Measurements from ENCODE around the gene MAP4K4. TPM values are rescaled to one million over a fixed set of nuclear protein-coding genes. Genes with fewer than 3 reads are reported as not detected.

The MAP4K4 gene
- total RNA-seq, 2 experiments from 2014 or later: 67.2 to 181 TPM

- TF ChIP-seq, protein P1, sequence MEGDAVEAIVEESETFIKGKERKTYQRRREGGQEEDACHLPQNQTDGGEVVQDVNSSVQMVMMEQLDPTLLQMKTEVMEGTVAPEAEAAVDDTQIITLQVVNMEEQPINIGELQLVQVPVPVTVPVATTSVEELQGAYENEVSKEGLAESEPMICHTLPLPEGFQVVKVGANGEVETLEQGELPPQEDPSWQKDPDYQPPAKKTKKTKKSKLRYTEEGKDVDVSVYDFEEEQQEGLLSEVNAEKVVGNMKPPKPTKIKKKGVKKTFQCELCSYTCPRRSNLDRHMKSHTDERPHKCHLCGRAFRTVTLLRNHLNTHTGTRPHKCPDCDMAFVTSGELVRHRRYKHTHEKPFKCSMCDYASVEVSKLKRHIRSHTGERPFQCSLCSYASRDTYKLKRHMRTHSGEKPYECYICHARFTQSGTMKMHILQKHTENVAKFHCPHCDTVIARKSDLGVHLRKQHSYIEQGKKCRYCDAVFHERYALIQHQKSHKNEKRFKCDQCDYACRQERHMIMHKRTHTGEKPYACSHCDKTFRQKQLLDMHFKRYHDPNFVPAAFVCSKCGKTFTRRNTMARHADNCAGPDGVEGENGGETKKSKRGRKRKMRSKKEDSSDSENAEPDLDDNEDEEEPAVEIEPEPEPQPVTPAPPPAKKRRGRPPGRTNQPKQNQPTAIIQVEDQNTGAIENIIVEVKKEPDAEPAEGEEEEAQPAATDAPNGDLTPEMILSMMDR (conservative IDR thresholded peaks at IDR 0.05; ENCODE audit: low read length): no peak
- TF ChIP-seq EZH2phosphoT487 (IDR thresholded peaks at IDR 0.05; ENCODE audit: borderline replicate concordance, low read depth, low read length): no peak
- Histone ChIP-seq H3K4me2 (ENCODE audit: low read length) (no peak overlapping the region), H3K9me2 (ENCODE audit: insufficient read depth, low read length) (no peaks in the 10 kb centered on the region), H3K4me1 (ENCODE audit: insufficient read depth, low read length, poor library complexity, severe bottlenecking) (peaks cover 45% of the 10 kb centered on the region), H2AFZ (ENCODE audit: low read length) (no peak overlapping the region), H3K9me3 (ENCODE audit: low read length) (peaks cover 4% of the 10 kb centered on the region; the same call in 1 of the 2 replicates), H3K27ac (ENCODE audit: low read depth, low read length, poor library complexity, severe bottlenecking) (no peak overlapping the region), H4K20me1 (ENCODE audit: insufficient read depth, low read length) (peaks cover 27% of the 10 kb centered on the region), H3K4me3 (ENCODE audit: low read depth, low read length, poor library complexity, severe bottlenecking) (no peak overlapping the region), H3K36me3 (ENCODE audit: insufficient read depth, low read length) (peaks cover 15% of the 10 kb centered on the region), H3K79me2 (ENCODE audit: insufficient read depth, low read depth, low read length) (peaks cover 99% of the 10 kb centered on the region)
- no peak for DNase-seq (ENCODE audit: low spot score)
- intact Hi-C loops (cut with micrococcal nuclease; ENCODE audit: unreplicated experiment): no loop called here
- ChIA-PET CTCF (ENCODE audit: unreplicated experiment) (no interaction called here), POLR2A (interaction anchor here (1.3 to 1.6 kb wide), 3 partner anchors 11 to 33 kb away, joined by 4 to 5 read pairs (median 4); partner anchors contain the start of gene MAP4K4)
- BruUV-seq (replicated peaks): no TSS peak
Observed at GRCh38 chr2:101729521-101730190, 32.1 kb downstream of the MAP4K4 start.

- H3K9me3 ChIP-seq (ENCODE audit: low read length): no peaks in the 10 kb centered on the region
- H3K9me2 ChIP-seq (ENCODE audit: insufficient read depth, low read length): no peaks in the 10 kb centered on the region
- H3K36me3 ChIP-seq (ENCODE audit: insufficient read depth, low read length): peaks cover 4% of the 10 kb centered on the region
- H3K27ac ChIP-seq (ENCODE audit: low read depth, low read length, poor library complexity, severe bottlenecking): no peak overlapping the region
- peaks cover 45% of the 10 kb centered on the region for H3K4me1 ChIP-seq (ENCODE audit: insufficient read depth, low read length, poor library complexity, severe bottlenecking)
- CTCF ChIA-PET (ENCODE audit: unreplicated experiment): no interaction called here
- H3K4me3 ChIP-seq (ENCODE audit: low read depth, low read length, poor library complexity, severe bottlenecking): no peak overlapping the region
- no peak overlapping the region for H2AFZ ChIP-seq (ENCODE audit: low read length)
- no TSS peak for BruUV-seq (replicated peaks)
- no peak for TF ChIP-seq EZH2phosphoT487 (IDR thresholded peaks at IDR 0.05; ENCODE audit: borderline replicate concordance, low read depth, low read length)
- TF ChIP-seq, protein P1 (conservative IDR thresholded peaks at IDR 0.05; ENCODE audit: low read length): no peak
- no peak overlapping the region for H3K4me2 ChIP-seq (ENCODE audit: low read length)
- H4K20me1 ChIP-seq (ENCODE audit: insufficient read depth, low read length): peaks cover 36% of the 10 kb centered on the region
- intact Hi-C loops (cut with micrococcal nuclease; ENCODE audit: unreplicated experiment): no loop called here
- POLR2A ChIA-PET: interaction anchor here (0.6 to 1.5 kb wide), 4 partner anchors 8 to 21 kb away, joined by 3 to 6 read pairs (median 4); no protein-coding TSS in a partner anchor
- DNase-seq (ENCODE audit: low spot score): no peak
- peaks cover 99% of the 10 kb centered on the region for H3K79me2 ChIP-seq (ENCODE audit: insufficient read depth, low read depth, low read length)
Observed at GRCh38 chr2:101731221-101732054, 33.9 kb downstream of the MAP4K4 start.
